ENCODE results near the gene CEP131.

The CEP131 gene

DNA sequence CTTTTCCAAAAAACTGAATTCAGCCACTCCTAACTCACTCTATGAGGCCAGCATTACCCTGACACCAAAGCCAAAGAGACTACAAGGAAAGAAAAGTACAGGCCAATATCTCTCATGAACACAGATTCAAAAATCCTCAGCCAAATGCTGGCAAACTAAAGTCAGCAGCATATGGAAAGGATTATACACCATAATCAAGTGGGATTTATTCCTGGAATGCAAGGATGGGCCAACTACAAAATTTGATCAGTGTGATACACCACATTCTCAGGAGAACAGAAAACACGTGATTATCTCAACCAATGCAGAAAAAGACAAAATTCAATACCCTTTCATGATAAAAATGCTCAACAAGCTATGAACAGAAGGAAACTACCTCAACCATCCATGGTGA, 49.0 kb downstream of the CEP131 start:
- H3K4me3 ChIP-seq (ENCODE audit: low read length) = no peak overlapping the region
- H3K27ac ChIP-seq (ENCODE audit: low read length) = no peak overlapping the region
- H3K9me3 ChIP-seq (ENCODE audit: control insufficient read depth, low read depth, low read length) = no peaks in the 10 kb centered on the region
- H3K9ac ChIP-seq (ENCODE audit: low read length) = no peak overlapping the region
- H3K4me1 ChIP-seq (ENCODE audit: control insufficient read depth, low read depth, low read length) = no peaks in the 10 kb centered on the region
- H3K36me3 ChIP-seq (ENCODE audit: control insufficient read depth, low read depth, low read length) = no peaks in the 10 kb centered on the region
- no peaks in the 10 kb centered on the region for H3K27me3 ChIP-seq (ENCODE audit: control insufficient read depth, insufficient read depth, low read length)

GRCh38 chr17:81173052-81173761, 49.6 kb downstream of the CEP131 start:
- Histone ChIP-seq H3K4me3 (ENCODE audit: low read length) (no peak overlapping the region), H3K27ac (ENCODE audit: low read length) (no peak overlapping the region), H3K36me3 (ENCODE audit: control insufficient read depth, low read depth, low read length) (no peaks in the 10 kb centered on the region), H3K9me3 (ENCODE audit: control insufficient read depth, low read depth, low read length) (no peaks in the 10 kb centered on the region), H3K27me3 (ENCODE audit: control insufficient read depth, insufficient read depth, low read length) (no peaks in the 10 kb centered on the region), H3K4me1 (ENCODE audit: control insufficient read depth, low read depth, low read length) (no peaks in the 10 kb centered on the region), H3K9ac (ENCODE audit: low read length) (no peak overlapping the region)

- H3K9me3 ChIP-seq (ENCODE audit: control insufficient read depth, low read depth, low read length) = no peaks in the 10 kb centered on the region
- H3K27me3 ChIP-seq (ENCODE audit: control insufficient read depth, insufficient read depth, low read length) = peaks cover 9% of the 10 kb centered on the region
- no peak overlapping the region for H3K27ac ChIP-seq (ENCODE audit: low read length)
- H3K4me1 ChIP-seq (ENCODE audit: control insufficient read depth, low read depth, low read length) = no peaks in the 10 kb centered on the region
- no peak overlapping the region for H3K9ac ChIP-seq (ENCODE audit: low read length)
- no peak overlapping the region for H3K4me3 ChIP-seq (ENCODE audit: low read length)
- H3K36me3 ChIP-seq (ENCODE audit: control insufficient read depth, low read depth, low read length) = no peaks in the 10 kb centered on the region
Measured at GRCh38 chr17:81171941-81172340, 50.8 kb downstream of the CEP131 start.

GRCh38 chr17:81170727-81171494, 51.9 kb downstream of the CEP131 start:
- Histone ChIP-seq H3K9me3 (ENCODE audit: control insufficient read depth, low read depth, low read length) (no peaks in the 10 kb centered on the region), H3K9ac (ENCODE audit: low read length) (no peak overlapping the region)

GRCh38 chr17:81169870-81170309, 52.9 kb downstream of the CEP131 start:
- no peak overlapping the region for H3K9ac ChIP-seq (ENCODE audit: low read length)
- no peaks in the 10 kb centered on the region for H3K4me1 ChIP-seq (ENCODE audit: control insufficient read depth, low read depth, low read length)
- no peak overlapping the region for H3K4me3 ChIP-seq (ENCODE audit: low read length)
- H3K27ac ChIP-seq (ENCODE audit: low read length) = no peak overlapping the region
- no peaks in the 10 kb centered on the region for H3K9me3 ChIP-seq (ENCODE audit: control insufficient read depth, low read depth, low read length)
- no peaks in the 10 kb centered on the region for H3K36me3 ChIP-seq (ENCODE audit: control insufficient read depth, low read depth, low read length)
- peaks cover 14% of the 10 kb centered on the region for H3K27me3 ChIP-seq (ENCODE audit: control insufficient read depth, insufficient read depth, low read length)

More at GRCh38 chr17:81170727-81171494, 51.9 kb downstream of the CEP131 start:
- Histone ChIP-seq H3K4me1 (ENCODE audit: control insufficient read depth, low read depth, low read length) (no peaks in the 10 kb centered on the region), H3K36me3 (ENCODE audit: control insufficient read depth, low read depth, low read length) (no peaks in the 10 kb centered on the region), H3K27me3 (ENCODE audit: control insufficient read depth, insufficient read depth, low read length) (peaks cover 14% of the 10 kb centered on the region), H3K27ac (ENCODE audit: low read length) (no peak overlapping the region), H3K4me3 (ENCODE audit: low read length) (no peak overlapping the region)

DNA sequence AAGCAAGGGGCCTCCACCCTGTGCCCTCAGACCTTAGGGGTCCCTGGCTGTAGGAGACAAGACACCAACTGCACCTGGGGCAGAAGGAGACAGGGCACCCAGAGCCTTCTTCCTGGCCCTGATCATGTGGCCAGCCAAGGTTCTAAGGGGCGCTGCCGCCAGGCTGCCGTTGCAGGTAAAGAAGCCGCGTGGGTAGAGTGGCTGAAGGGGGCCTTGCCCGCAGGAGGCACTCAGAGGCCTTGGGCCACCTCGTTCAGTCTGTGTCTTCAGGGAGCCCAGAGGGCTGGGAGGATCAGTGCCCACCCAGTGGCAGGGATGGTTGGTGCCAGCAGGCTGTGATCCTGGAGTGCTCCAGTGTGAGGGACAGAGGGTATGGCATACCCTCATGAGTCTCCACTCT, 55.1 kb downstream of the CEP131 start:
- no peaks in the 10 kb centered on the region for H3K4me1 ChIP-seq (ENCODE audit: control insufficient read depth, low read depth, low read length)
- no peaks in the 10 kb centered on the region for H3K9me3 ChIP-seq (ENCODE audit: control insufficient read depth, low read depth, low read length)
- H3K36me3 ChIP-seq (ENCODE audit: control insufficient read depth, low read depth, low read length) = no peaks in the 10 kb centered on the region
- no peak overlapping the region for H3K27ac ChIP-seq (ENCODE audit: low read length)
- no peak overlapping the region for H3K4me3 ChIP-seq (ENCODE audit: low read length)
- H3K9ac ChIP-seq (ENCODE audit: low read length) = no peak overlapping the region
- peaks cover 14% of the 10 kb centered on the region for H3K27me3 ChIP-seq (ENCODE audit: control insufficient read depth, insufficient read depth, low read length)

GRCh38 chr17:81167194-81167524, 55.6 kb downstream of the CEP131 start:
- H3K27ac ChIP-seq (ENCODE audit: low read length) = no peak overlapping the region
- no peaks in the 10 kb centered on the region for H3K36me3 ChIP-seq (ENCODE audit: control insufficient read depth, low read depth, low read length)
- no peaks in the 10 kb centered on the region for H3K9me3 ChIP-seq (ENCODE audit: control insufficient read depth, low read depth, low read length)
- no peak overlapping the region for H3K4me3 ChIP-seq (ENCODE audit: low read length)
- no peak overlapping the region for H3K9ac ChIP-seq (ENCODE audit: low read length)
- peaks cover 14% of the 10 kb centered on the region for H3K27me3 ChIP-seq (ENCODE audit: control insufficient read depth, insufficient read depth, low read length)
- H3K4me1 ChIP-seq (ENCODE audit: control insufficient read depth, low read depth, low read length) = no peaks in the 10 kb centered on the region

DNA sequence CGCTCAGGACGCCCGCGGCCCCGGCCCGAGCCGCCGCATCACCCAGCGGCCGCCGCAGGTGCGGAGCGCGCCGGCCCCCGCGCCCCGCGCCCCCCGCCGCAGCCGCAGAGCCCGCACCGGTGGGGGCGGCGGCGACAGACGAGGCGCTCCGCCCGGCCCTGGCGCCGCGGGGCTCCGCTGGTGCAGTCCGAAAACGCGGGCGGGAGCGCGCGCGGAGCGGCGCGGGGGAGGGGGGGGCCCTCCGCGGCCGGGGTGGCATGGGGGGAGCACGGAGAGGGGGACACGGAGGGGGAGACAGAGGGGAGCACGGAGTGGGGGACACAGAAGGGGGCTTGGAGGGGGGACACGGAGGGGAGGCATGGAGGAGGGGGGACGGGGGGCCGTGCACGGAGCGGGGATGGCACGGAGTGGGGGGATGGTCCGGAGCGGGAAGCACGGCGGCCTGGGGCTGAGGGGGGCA, 56.7 kb downstream of the CEP131 start, which contains the start of gene AATK:
Gene AATK (minus strand): TSS at position 189 of the 460 bp plus-strand sequence. CDS start 229 bp downstream, outside the sequence.
- H3K27ac ChIP-seq (ENCODE audit: low read length) = no peak within 1 kb of the TSS
- H3K36me3 ChIP-seq (ENCODE audit: control insufficient read depth, low read depth, low read length) = no peaks in the 10 kb centered on the region

DNA sequence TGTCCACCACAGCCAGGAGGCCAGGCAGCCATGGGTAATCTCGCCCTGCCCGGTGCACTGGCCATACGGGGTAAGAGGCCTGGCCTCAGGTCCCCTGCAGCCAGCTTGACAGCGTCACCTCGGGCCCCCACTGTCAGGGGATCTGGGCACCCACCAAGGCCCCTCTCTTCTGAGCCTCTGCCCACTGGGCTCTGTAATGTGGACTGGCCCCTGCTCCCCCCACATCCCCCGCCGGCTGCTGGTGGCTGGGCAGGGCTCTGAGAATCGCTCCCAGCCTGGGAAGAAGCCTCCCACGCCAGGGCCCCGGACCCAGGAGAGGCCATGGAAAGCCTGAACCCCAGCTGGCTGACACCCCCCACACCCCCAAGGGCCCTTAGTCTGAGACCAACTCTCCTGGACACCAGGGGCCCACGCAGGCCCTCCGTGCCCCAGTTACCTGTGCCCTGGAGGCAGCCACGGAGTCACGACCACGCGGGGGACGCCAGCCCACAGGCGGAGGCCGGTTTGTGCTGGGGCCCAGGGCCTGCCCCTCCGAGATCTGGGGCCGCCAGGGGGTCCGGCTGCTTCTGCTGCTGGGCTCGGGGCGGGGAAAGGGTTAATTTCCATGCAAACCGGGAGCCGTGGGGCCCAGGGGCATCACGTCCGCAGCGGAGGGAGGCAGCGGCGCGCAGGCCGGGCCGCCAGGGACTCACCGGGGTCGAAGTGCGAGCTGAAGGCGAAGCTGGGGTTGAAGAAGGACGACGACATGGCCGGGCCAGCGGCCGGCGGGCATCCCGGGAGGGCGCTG, 57.3 kb downstream of the CEP131 start, which contains the start of gene PVALEF:
Gene PVALEF (plus strand): TSS at position 262 of the 787 bp plus-strand sequence. CDS start 15,720 bp downstream, outside the sequence.
- H3K27me3 ChIP-seq (ENCODE audit: control insufficient read depth, insufficient read depth, low read length) = peaks cover 14% of the 10 kb centered on the region
- no peaks in the 10 kb centered on the region for H3K4me1 ChIP-seq (ENCODE audit: control insufficient read depth, low read depth, low read length)
- no peak within 1 kb of the TSS for H3K9ac ChIP-seq (ENCODE audit: low read length)
- H3K9me3 ChIP-seq (ENCODE audit: control insufficient read depth, low read depth, low read length) = no peaks in the 10 kb centered on the region
- H3K27ac ChIP-seq (ENCODE audit: low read length) = no peak within 1 kb of the TSS
- H3K36me3 ChIP-seq (ENCODE audit: control insufficient read depth, low read depth, low read length) = no peaks in the 10 kb centered on the region
- peak within 1 kb of the TSS; percentile 34 for H3K4me3 ChIP-seq (ENCODE audit: low read length)

More for the DNA sequence above, 56.7 kb downstream of the CEP131 start, which contains the start of gene AATK:
- peak within 1 kb of the TSS; percentile 34 for H3K4me3 ChIP-seq (ENCODE audit: low read length)
- H3K9ac ChIP-seq (ENCODE audit: low read length) = no peak within 1 kb of the TSS
- H3K9me3 ChIP-seq (ENCODE audit: control insufficient read depth, low read depth, low read length) = no peaks in the 10 kb centered on the region
- peaks cover 14% of the 10 kb centered on the region for H3K27me3 ChIP-seq (ENCODE audit: control insufficient read depth, insufficient read depth, low read length)
- H3K4me1 ChIP-seq (ENCODE audit: control insufficient read depth, low read depth, low read length) = no peaks in the 10 kb centered on the region

DNA sequence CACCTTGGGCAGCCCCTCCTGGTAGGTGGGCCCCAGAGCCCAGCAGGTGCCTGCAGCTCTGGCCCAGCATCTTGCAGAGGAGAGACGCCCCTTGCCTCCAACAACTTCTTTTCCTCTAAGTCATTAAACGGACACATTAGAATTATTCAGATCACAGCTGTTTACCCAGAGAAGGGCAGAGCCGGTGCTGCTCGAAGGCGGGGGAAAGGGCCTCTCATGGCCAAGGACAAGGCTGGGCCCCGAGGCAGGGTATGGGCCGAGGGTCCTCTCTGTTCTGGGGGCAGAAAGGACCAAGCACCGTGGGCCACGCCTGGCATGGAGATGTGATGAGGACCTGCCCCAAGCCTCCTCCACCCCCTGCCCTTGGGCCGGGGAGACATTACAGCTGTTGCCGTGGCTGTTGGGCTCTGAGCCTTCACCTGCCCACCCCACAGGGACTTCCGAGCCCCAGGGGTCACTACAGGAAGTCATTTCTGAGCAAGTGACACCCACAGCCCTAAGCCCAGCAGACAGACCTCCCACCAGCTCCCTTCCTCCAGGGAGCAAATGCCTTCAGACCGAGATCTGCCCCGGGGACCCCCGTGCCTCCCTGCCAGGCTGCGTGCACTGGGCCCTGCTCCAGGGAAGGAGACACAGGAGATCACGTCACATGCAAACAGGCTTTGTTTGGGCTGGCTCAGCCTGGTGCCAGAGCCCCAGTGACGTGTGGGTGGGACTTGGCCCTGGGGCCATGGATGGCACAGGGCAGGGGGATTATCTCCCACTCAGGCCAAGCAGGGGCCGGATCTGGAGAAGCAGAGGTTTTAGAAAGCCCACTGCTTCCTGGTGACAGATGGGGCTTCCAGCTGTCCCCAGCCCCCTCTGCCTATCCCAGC, 58.2 kb downstream of the CEP131 start:
- peaks cover 14% of the 10 kb centered on the region for H3K27me3 ChIP-seq (ENCODE audit: control insufficient read depth, insufficient read depth, low read length)
- H3K9me3 ChIP-seq (ENCODE audit: control insufficient read depth, low read depth, low read length) = no peaks in the 10 kb centered on the region
- no peak overlapping the region for H3K9ac ChIP-seq (ENCODE audit: low read length)
- no peaks in the 10 kb centered on the region for H3K4me1 ChIP-seq (ENCODE audit: control insufficient read depth, low read depth, low read length)
- no peak overlapping the region for H3K27ac ChIP-seq (ENCODE audit: low read length)
- H3K4me3 ChIP-seq (ENCODE audit: low read length) = no peak overlapping the region
- no peaks in the 10 kb centered on the region for H3K36me3 ChIP-seq (ENCODE audit: control insufficient read depth, low read depth, low read length)
